Esophagus squamous epithelium (tissue), 4 donors: Measurements from ENCODE around the gene LIPC.

ENCODE experiments used
- CTCF ChIP-seq, 6 experiments: fragments of 450-650 bp in 4 of 6; fragments of 200-600 bp in 2 of 6; sonication (generic) in 2 of 6; IDR thresholded peaks; one replicate each; pipeline ENCODE4 v1.5.1; 2016 to 2019; ENCODE audit warnings: antibody characterized with exemption in 6 of 6, mild to moderate bottlenecking in 4 of 6, moderate library complexity in 4 of 6
- POLR2A ChIP-seq, 4 donors: fragments of 450-650 bp; IDR thresholded peaks; one replicate each; pipeline ENCODE4 v1.6.1; 2017; ENCODE audit warnings: antibody characterized with exemption in 4 of 4, mild to moderate bottlenecking in 4 of 4, moderate library complexity in 3 of 4

- TF ChIP-seq CTCF (IDR thresholded peaks at IDR 0.05), result no peak
- TF ChIP-seq POLR2A (IDR thresholded peaks at IDR 0.05), result no peak
Measured at GRCh38 chr15:58433597-58434333, 2.0 kb downstream of the LIPC start.
